Measurements from ENCODE around the gene WWTR1. TPM values are rescaled to one million over a fixed set of nuclear protein-coding genes. Genes with fewer than 3 reads are reported as not detected.

WWTR1 gene
- total RNA-seq, 1 donor from 2014 or later, result 137 TPM

GRCh38 chr3:149474250-149474817 is 183.5 kb downstream of the WWTR1 start, which contains the start of gene TM4SF4:
Gene TM4SF4 (plus strand): TSS chr3:149474697. CDS start chr3:149474878, 181 bp downstream.
- H3K4me1 Mint-ChIP-seq (ENCODE audit: unreplicated experiment), result peaks cover 55% of the 10 kb centered on the region
- H3K27ac Mint-ChIP-seq (ENCODE audit: unreplicated experiment), result no peak within 1 kb of the TSS
- H3K36me3 Mint-ChIP-seq (ENCODE audit: low read depth, unreplicated experiment), result no peaks in the 10 kb centered on the region
- TF ChIP-seq, protein P1, sequence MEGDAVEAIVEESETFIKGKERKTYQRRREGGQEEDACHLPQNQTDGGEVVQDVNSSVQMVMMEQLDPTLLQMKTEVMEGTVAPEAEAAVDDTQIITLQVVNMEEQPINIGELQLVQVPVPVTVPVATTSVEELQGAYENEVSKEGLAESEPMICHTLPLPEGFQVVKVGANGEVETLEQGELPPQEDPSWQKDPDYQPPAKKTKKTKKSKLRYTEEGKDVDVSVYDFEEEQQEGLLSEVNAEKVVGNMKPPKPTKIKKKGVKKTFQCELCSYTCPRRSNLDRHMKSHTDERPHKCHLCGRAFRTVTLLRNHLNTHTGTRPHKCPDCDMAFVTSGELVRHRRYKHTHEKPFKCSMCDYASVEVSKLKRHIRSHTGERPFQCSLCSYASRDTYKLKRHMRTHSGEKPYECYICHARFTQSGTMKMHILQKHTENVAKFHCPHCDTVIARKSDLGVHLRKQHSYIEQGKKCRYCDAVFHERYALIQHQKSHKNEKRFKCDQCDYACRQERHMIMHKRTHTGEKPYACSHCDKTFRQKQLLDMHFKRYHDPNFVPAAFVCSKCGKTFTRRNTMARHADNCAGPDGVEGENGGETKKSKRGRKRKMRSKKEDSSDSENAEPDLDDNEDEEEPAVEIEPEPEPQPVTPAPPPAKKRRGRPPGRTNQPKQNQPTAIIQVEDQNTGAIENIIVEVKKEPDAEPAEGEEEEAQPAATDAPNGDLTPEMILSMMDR (IDR thresholded peaks at IDR 0.05; ENCODE audit: unreplicated experiment), result no peak
- no peak for DNase-seq (ENCODE audit: low spot score)
- peaks cover 2% of the 10 kb centered on the region for H3K27me3 Mint-ChIP-seq (ENCODE audit: unreplicated experiment)
- H3K9me3 Mint-ChIP-seq (ENCODE audit: unreplicated experiment), result no peaks in the 10 kb centered on the region
- no peak within 1 kb of the TSS for H3K4me3 Mint-ChIP-seq (ENCODE audit: unreplicated experiment)

- TF ChIP-seq, protein P1 (IDR thresholded peaks at IDR 0.05; ENCODE audit: unreplicated experiment), result no peak
- no peak overlapping the region for H3K4me3 Mint-ChIP-seq (ENCODE audit: unreplicated experiment)
- H3K9me3 Mint-ChIP-seq (ENCODE audit: unreplicated experiment), result no peaks in the 10 kb centered on the region
- no peak overlapping the region for H3K27ac Mint-ChIP-seq (ENCODE audit: unreplicated experiment)
- H3K36me3 Mint-ChIP-seq (ENCODE audit: low read depth, unreplicated experiment), result no peaks in the 10 kb centered on the region
- H3K27me3 Mint-ChIP-seq (ENCODE audit: unreplicated experiment), result peaks cover 2% of the 10 kb centered on the region
- no peak for DNase-seq (ENCODE audit: low spot score)
- peaks cover 51% of the 10 kb centered on the region for H3K4me1 Mint-ChIP-seq (ENCODE audit: unreplicated experiment)
These were observed 184.2 kb downstream of the WWTR1 start for GRCh38 chr3:149473357-149474249.

DNA sequence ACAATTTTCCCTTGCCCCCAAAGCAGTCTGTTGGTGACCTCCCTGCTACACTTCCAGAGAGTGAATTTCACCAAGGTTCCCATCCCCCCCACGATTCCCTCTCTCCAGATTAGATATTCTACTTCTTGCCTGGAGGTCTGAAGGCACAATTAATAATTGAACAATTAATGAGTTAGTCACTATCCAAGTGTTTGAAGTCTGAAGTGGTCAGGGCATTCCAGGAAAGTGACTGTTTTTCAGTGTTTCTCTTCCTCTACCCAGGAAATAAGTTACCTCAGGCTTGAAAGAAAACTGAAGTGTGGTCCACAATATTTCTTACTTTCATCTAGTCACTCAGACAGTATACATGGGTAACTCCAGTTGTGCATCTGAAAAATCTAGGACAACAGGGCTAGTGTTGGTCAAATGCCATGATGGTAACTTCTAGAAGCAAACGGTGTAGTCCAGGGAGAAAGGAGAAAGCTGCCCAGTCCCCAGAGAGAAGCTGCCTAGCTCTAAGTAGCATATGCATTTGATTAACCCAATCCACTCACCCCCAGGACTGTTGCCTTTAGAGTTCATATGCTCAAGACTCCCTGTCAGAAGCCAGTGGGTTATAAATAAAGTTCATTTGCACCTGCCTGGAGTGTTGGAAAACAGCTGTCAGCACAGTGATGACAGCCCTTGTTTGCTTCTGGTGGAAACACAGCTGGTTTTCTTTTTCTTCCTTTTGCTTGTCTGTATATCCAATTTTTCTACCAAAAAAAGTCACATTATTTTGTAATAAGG is 185.6 kb downstream of the WWTR1 start:
- H3K27me3 Mint-ChIP-seq (ENCODE audit: unreplicated experiment), result peaks cover 2% of the 10 kb centered on the region
- no peak overlapping the region for H3K4me3 Mint-ChIP-seq (ENCODE audit: unreplicated experiment)
- TF ChIP-seq, protein P1 (IDR thresholded peaks at IDR 0.05; ENCODE audit: unreplicated experiment), result no peak
- DNase-seq (ENCODE audit: low spot score), result no peak
- H3K36me3 Mint-ChIP-seq (ENCODE audit: low read depth, unreplicated experiment), result no peaks in the 10 kb centered on the region
- H3K27ac Mint-ChIP-seq (ENCODE audit: unreplicated experiment), result peak overlapping the region; percentile 43
- H3K4me1 Mint-ChIP-seq (ENCODE audit: unreplicated experiment), result peaks cover 53% of the 10 kb centered on the region
- H3K9me3 Mint-ChIP-seq (ENCODE audit: unreplicated experiment), result no peaks in the 10 kb centered on the region

DNA sequence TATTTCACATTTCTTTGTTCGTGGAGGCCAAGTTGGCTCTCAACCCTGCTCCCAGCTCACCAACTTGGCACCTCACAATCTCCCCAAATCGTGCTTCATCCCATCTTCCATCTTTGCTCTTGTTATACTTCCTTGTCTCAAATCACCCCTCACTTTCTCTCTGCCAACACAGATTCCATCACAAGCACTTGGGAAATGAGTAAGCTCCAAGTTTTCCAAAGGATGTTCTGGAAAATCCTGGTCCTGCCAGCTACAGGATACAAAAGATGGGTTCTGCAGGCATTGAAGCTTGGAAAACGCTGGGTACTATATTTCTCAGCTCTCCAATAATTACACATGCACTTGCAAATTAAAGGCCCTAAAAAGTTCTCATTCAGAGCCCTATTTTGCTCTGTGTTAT is 187.4 kb downstream of the WWTR1 start:
- H3K36me3 Mint-ChIP-seq (ENCODE audit: low read depth, unreplicated experiment), result no peaks in the 10 kb centered on the region
- DNase-seq (ENCODE audit: low spot score), result no peak
- no peaks in the 10 kb centered on the region for H3K9me3 Mint-ChIP-seq (ENCODE audit: unreplicated experiment)
- H3K27me3 Mint-ChIP-seq (ENCODE audit: unreplicated experiment), result peaks cover 2% of the 10 kb centered on the region
- TF ChIP-seq, protein P1 (IDR thresholded peaks at IDR 0.05; ENCODE audit: unreplicated experiment), result no peak
- peaks cover 45% of the 10 kb centered on the region for H3K4me1 Mint-ChIP-seq (ENCODE audit: unreplicated experiment)
- peak overlapping the region; percentile 7 for H3K27ac Mint-ChIP-seq (ENCODE audit: unreplicated experiment)
- no peak overlapping the region for H3K4me3 Mint-ChIP-seq (ENCODE audit: unreplicated experiment)
